HepG2 (cell line): ENCODE measurements around the gene ANGPTL5. TPM values are rescaled to one million over a fixed set of nuclear protein-coding genes. Genes with fewer than 3 reads are reported as not detected.

ENCODE experiments used
- ATAC-seq: fragments of 200-7000 bp; cut with Tn5 transposase; 3 replicates; pipeline ENCODE4 v1.9.1; 2020; ENCODE audit warnings: mild to moderate bottlenecking, moderate library complexity
- BruUV-seq: library from RNA; stranded (reverse); fragments of 400-500 nt; replicated peaks from 2 replicates; lab custom pipeline; 2021; lab: Mats Ljungman, UMichigan
- CTCF ChIA-PET: fragments of 300-600 bp; formaldehyde crosslinking; extraction: SDS; loops from one replicate; lab custom pipeline; 2021; ENCODE audit warnings: low total read pairs, inconsistent platforms, low intra/inter-chr PET ratio; lab: Yijun Ruan, JAX
- POLR2A ChIA-PET: fragments of 350-600 bp; sonication (Branson Sonifier 250); formaldehyde crosslinking; loops from one replicate; lab custom pipeline; 2020; ENCODE audit warnings: antibody characterized with exemption, inconsistent platforms; lab: Yijun Ruan, JAX
- DNase-seq: peaks from one replicate; pipeline ENCODE4 v3.0.0-alpha.2; 2015; ENCODE audit warnings: low spot score
- FAIRE-seq: peaks from 3 replicates; lab custom pipeline; 2011; peaks lifted over from hg19 to GRCh38; lab: Jason Lieb, UNC
- H2AFZ ChIP-seq: one replicate; pipeline ENCODE4 v1.6.1; 2011; ENCODE audit warnings: low read length, inconsistent platforms
- H3K27ac ChIP-seq: fragments of 300-600 bp; 3 replicates; pipeline ENCODE4 v1.8.0; 2011; ENCODE audit warnings: mixed run types, mild to moderate bottlenecking, mixed read lengths, low read length, inconsistent platforms; ENCODE audit not compliant: insufficient read depth; ENCODE audit errors: extremely low read length
- H3K27me3 ChIP-seq, 2 experiments: fragments of 200-600 bp in 1 of 2; 2 replicates in 1 of 2; 3 replicates in 1 of 2; pipeline versions ENCODE4 v1.6.0 to v1.8.0; 2011; ENCODE audit warnings: low read length in 2 of 2, mild to moderate bottlenecking in 2 of 2, moderate library complexity in 2 of 2, inconsistent platforms in 1 of 2; ENCODE audit not compliant: insufficient read depth in 2 of 2, control insufficient read depth in 1 of 2
- H3K36me3 ChIP-seq, 2 experiments: fragments of 200-600 bp in 1 of 2; replicated peaks in 1 of 2; 2 replicates in 1 of 2; 3 replicates in 1 of 2; pipeline versions ENCODE4 v1.5.1 to v1.8.0; 2011; ENCODE audit warnings: low read length in 2 of 2, inconsistent platforms in 1 of 2; ENCODE audit not compliant: insufficient read depth in 2 of 2, control insufficient read depth in 1 of 2
- H3K4me1 ChIP-seq: 2 replicates; pipeline ENCODE4 v1.5.1; 2012; ENCODE audit warnings: low read length, inconsistent platforms; ENCODE audit not compliant: insufficient read depth
- H3K4me2 ChIP-seq: 2 replicates; pipeline ENCODE4 v1.6.0; 2011; ENCODE audit warnings: low read depth, low read length, inconsistent platforms
- H3K4me3 ChIP-seq, 3 experiments: fragments of 200-600 bp in 1 of 3; sonication (generic), shearing (Covaris generic) in 1 of 3; replicated peaks in 1 of 3; 2 replicates each; pipeline ENCODE4 v1.5.1; 2011 to 2016; ENCODE audit warnings: low read length in 3 of 3, inconsistent platforms in 2 of 3, low read depth in 2 of 3, mild to moderate bottlenecking in 2 of 3, control low read depth in 1 of 3, mixed read lengths in 1 of 3; ENCODE audit not compliant: insufficient read depth in 1 of 3
- H3K79me2 ChIP-seq: one replicate; pipeline ENCODE4 v1.6.1; 2011; ENCODE audit warnings: low read length, inconsistent platforms; ENCODE audit not compliant: insufficient read depth
- H3K9ac ChIP-seq: 2 replicates; pipeline ENCODE4 v1.6.0; 2011; ENCODE audit warnings: mild to moderate bottlenecking, low read depth, low read length, inconsistent platforms; ENCODE audit not compliant: insufficient read depth
- H3K9me3 ChIP-seq: 2 replicates; pipeline ENCODE4 v1.5.1; 2012; ENCODE audit warnings: mild to moderate bottlenecking, low read length
- H4K20me1 ChIP-seq: 2 replicates; pipeline ENCODE4 v1.6.0; 2011; ENCODE audit warnings: inconsistent platforms, mild to moderate bottlenecking, low read length, moderate library complexity; ENCODE audit not compliant: insufficient read depth
- GLMP ChIP-seq: sonication (generic); formaldehyde crosslinking; IDR thresholded peaks from 2 replicates; pipeline ENCODE4 v1.9.0; 2021; ENCODE audit warnings: missing genetic modification reagents, mild to moderate bottlenecking, borderline replicate concordance
- ZMYM4 ChIP-seq: sonication (generic); formaldehyde crosslinking; IDR thresholded peaks from 2 replicates; pipeline ENCODE4 v1.8.1; 2023; ENCODE audit warnings: mild to moderate bottlenecking, missing genetic modification reagents
- ZNF160 ChIP-seq: sonication (generic); formaldehyde crosslinking; IDR thresholded peaks from 2 replicates; pipeline ENCODE4 v1.8.0; 2022; ENCODE audit warnings: mild to moderate bottlenecking, inconsistent platforms, missing genetic modification reagents
- ZNF792 ChIP-seq: IDR thresholded peaks from 2 replicates; pipeline ENCODE4 v1.6.1; 2016
- in situ Hi-C: cut with HindIII; loops from 2 replicates; pipeline ENCODE4 v1.10.0; 2017; ENCODE audit warnings: low pct_unique_long_range_greater_than_20kb; ENCODE audit not compliant: extremely low pct_ligation_motif_present
- intact Hi-C: fragments of 100-400 bp; cut with micrococcal nuclease; formaldehyde crosslinking; loops from one replicate; pipeline ENCODE4 v1.10.0; 2022; ENCODE audit not compliant: unreplicated experiment
- polyA plus RNA-seq, 8 experiments: library from polyadenylated mRNA; depleted of rRNA in 3 of 8; stranded (reverse) in 7 of 8; unstranded in 1 of 8; fragments of >200 nt; fragmentation: Illumina TruSeq in 4 of 8; extraction: Trizol in 4 of 8; gene quantifications; 2 replicates each; pipeline versions ENCODE4 v1.2.1 to v1.2.3, GENCODE V29; 2011 to 2016; ENCODE audit warnings: low read depth in 4 of 8, missing spikeins in 1 of 8, mixed read lengths in 1 of 8; ENCODE audit not compliant: insufficient read depth in 1 of 8
- total RNA-seq, 5 experiments: library from RNA; depleted of rRNA; stranded (reverse); fragments of >200 nt; fragmentation: Illumina TruSeq; extraction: Trizol; gene quantifications; 2 replicates each; pipeline ENCODE4 v1.2.3, GENCODE V29; 2016; ENCODE audit warnings: low read depth in 1 of 5
- TF ChIP-seq, protein P1 (sequence below): sonication (generic); formaldehyde crosslinking; IDR thresholded peaks from 2 replicates; pipeline ENCODE4 v1.8.1; 2023; ENCODE audit warnings: missing genetic modification reagents, inconsistent platforms, borderline replicate concordance
- TF ChIP-seq, protein P2 (sequence below): sonication (generic); formaldehyde crosslinking; IDR thresholded peaks from 2 replicates; pipeline ENCODE4 v1.5.1; 2020; ENCODE audit warnings: mild to moderate bottlenecking, missing genetic modification reagents, moderate library complexity

Gene ANGPTL5
- total and polyA plus RNA-seq, 2 of the 13 experiments (the other 11 are each of a cell fraction or from before 2014, with no cell fraction given): not detected

GRCh38 chr11:101864098-101864497, 52.2 kb downstream of the ANGPTL5 start:
- no peak for TF ChIP-seq GLMP (CRISPR knock-in tag)
- TF ChIP-seq, protein P1, sequence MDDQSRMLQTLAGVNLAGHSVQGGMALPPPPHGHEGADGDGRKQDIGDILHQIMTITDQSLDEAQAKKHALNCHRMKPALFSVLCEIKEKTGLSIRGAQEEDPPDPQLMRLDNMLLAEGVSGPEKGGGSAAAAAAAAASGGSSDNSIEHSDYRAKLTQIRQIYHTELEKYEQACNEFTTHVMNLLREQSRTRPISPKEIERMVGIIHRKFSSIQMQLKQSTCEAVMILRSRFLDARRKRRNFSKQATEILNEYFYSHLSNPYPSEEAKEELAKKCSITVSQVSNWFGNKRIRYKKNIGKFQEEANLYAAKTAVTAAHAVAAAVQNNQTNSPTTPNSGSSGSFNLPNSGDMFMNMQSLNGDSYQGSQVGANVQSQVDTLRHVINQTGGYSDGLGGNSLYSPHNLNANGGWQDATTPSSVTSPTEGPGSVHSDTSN (CRISPR knock-in tag): no peak
- TF ChIP-seq ZMYM4 (CRISPR knock-in tag): no peak
- no peak for TF ChIP-seq ZNF160 (CRISPR knock-in tag)
- TF ChIP-seq, protein P2, sequence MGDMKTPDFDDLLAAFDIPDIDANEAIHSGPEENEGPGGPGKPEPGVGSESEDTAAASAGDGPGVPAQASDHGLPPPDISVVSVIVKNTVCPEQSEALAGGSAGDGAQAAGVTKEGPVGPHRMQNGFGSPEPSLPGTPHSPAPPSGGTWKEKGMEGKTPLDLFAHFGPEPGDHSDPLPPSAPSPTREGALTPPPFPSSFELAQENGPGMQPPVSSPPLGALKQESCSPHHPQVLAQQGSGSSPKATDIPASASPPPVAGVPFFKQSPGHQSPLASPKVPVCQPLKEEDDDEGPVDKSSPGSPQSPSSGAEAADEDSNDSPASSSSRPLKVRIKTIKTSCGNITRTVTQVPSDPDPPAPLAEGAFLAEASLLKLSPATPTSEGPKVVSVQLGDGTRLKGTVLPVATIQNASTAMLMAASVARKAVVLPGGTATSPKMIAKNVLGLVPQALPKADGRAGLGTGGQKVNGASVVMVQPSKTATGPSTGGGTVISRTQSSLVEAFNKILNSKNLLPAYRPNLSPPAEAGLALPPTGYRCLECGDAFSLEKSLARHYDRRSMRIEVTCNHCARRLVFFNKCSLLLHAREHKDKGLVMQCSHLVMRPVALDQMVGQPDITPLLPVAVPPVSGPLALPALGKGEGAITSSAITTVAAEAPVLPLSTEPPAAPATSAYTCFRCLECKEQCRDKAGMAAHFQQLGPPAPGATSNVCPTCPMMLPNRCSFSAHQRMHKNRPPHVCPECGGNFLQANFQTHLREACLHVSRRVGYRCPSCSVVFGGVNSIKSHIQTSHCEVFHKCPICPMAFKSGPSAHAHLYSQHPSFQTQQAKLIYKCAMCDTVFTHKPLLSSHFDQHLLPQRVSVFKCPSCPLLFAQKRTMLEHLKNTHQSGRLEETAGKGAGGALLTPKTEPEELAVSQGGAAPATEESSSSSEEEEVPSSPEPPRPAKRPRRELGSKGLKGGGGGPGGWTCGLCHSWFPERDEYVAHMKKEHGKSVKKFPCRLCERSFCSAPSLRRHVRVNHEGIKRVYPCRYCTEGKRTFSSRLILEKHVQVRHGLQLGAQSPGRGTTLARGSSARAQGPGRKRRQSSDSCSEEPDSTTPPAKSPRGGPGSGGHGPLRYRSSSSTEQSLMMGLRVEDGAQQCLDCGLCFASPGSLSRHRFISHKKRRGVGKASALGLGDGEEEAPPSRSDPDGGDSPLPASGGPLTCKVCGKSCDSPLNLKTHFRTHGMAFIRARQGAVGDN (CRISPR knock-in tag): no peak
- TF ChIP-seq ZNF792 (CRISPR knock-in tag): no peak
- ATAC-seq: no peak
- CTCF ChIA-PET: no interaction called here
- no TSS peak for BruUV-seq
- Histone ChIP-seq H2AFZ (no peak overlapping the region), H4K20me1 (no peaks in the 10 kb centered on the region), H3K27ac (no peak overlapping the region), H3K4me3 (no peak overlapping the region), H3K4me1 (peaks cover 72% of the 10 kb centered on the region), H3K36me3 (no peaks in the 10 kb centered on the region), H3K27me3 (no peaks in the 10 kb centered on the region), H3K79me2 (no peaks in the 10 kb centered on the region), H3K9me3 (peaks cover 9% of the 10 kb centered on the region), H3K4me2 (no peak overlapping the region), H3K9ac (no peak overlapping the region)
- no peak for FAIRE-seq
- no peak for DNase-seq
- in situ Hi-C loops (loop anchor here (10.0 kb wide), 1 partner anchor 51 kb away; the partner anchor contains the start of genes ANGPTL5 and CEP126), intact Hi-C loops (loop anchor here (5.0 to 10.0 kb wide), 2 partner anchors 251 to 328 kb away; partner anchors contain the start of gene YAP1)
- POLR2A ChIA-PET: no interaction called here
